Body of pancreas (tissue), 4 donors: ENCODE data around the gene NXPH1.

ENCODE experiments used
- CTCF ChIP-seq, 7 experiments: fragments of 450-650 bp in 4 of 7; fragments of 200-600 bp in 3 of 7; sonication (generic) in 3 of 7; IDR thresholded peaks; one replicate each; pipeline ENCODE4 v1.5.1; 2016 to 2019; ENCODE audit warnings: antibody characterized with exemption in 7 of 7
- POLR2A ChIP-seq, 3 donors: fragments of 450-650 bp; IDR thresholded peaks; one replicate each; pipeline ENCODE4 v1.6.1; 2016; ENCODE audit warnings: antibody characterized with exemption in 3 of 3, mild to moderate bottlenecking in 2 of 3

GRCh38 chr7:8433477-8434289, at the start of gene NXPH1:
- peak in 2 of 7 experiments; percentile 10 to 15 for TF ChIP-seq CTCF (IDR thresholded peaks at IDR 0.05)
- no peak for TF ChIP-seq POLR2A (IDR thresholded peaks at IDR 0.05)
